Embryonic facial prominence (tissue), 1 donor: ENCODE results near the gene DBF4B.
"Not testable (repeated sequence)": the region's sequence is repeated elsewhere in the genome, so short reads cannot be mapped to it uniquely, and the experiment has no call there.

Experiments
- DNase-seq: peaks from one replicate; pipeline ENCODE4 v3.0.0-alpha.2; 2016; ENCODE audit errors: extremely low spot score

Gene DBF4B

DNA sequence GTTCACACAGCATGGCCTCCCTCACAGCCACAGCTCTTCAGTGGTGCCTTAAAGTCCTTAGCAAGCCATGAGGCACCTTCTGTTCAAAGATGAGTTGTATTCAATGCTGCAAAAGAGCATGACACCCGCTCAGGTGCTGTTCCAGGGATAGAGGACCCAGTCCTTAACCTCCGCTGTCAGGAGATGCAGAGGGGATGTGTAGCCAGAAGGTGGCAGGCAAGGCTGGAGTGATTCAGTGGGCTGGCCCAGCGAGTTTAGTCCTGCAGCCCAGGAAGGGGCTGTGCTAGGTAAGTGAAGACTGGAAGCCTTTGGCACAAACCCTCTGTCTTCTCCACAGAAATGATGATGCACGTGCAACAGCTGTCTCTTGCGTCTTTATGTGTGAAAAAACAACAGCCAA is 25.3 kb downstream of the DBF4B start:
- DNase-seq, result no peak

- no peak for DNase-seq
These were observed 25.8 kb downstream of the DBF4B start for GRCh38 chr17:44734272-44734671.

GRCh38 chr17:44736551-44737240 is 28.2 kb downstream of the DBF4B start:
- DNase-seq, result no peak

DNA sequence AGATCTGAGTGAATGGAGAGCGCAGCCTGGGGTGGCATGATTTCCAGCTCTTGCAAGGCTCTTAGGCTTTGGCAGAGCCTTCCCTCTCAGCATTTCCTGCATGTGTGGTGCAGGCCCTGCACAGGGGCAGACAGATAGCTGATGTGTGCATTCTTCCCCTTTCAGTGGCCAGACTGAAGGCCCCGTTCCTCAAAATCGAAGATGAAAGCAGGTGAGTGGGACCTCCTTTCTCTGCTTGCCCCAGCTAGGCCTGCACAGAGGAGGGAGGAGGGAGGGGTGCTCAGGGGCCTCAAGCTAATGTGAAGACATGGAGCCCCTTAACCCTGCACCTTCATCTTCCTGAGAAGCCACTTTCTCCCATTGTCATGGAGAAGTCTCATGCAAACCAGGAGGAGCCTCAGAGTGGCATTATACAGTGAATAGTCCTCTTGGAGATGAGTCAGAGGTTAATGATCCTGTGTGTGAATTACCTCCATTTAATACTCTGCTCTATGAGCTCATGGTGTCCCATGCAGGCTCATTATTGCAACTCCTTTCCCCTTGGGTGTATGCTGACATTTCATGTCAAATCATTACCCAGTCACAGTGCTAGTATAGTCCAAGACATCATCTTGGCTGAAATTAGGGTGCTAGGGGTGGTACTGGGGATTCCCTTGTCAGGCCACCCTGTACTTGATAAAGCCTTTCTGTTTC is 29.9 kb downstream of the DBF4B start:
- DNase-seq, result no peak

DNA sequence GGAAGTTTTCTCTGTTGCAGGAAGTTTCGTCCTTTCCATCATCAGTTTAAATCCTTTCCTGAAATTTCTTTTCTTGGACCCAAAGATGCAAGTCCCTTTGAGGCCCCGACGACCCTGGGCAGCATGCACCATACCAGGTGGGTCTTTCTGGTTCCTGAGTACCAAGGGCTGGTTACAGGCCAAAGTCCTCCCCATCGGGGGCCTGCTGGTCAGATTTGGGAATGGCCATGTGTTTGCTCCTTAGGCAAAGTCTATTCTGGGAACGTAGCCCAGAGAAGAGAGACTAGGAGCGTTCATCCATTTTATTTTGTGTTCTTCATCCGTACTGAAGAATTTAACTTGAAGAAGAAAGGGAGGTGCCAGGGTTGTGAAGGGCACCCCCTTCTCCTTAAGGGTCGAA is 32.9 kb downstream of the DBF4B start:
- DNase-seq, result no peak

DNA sequence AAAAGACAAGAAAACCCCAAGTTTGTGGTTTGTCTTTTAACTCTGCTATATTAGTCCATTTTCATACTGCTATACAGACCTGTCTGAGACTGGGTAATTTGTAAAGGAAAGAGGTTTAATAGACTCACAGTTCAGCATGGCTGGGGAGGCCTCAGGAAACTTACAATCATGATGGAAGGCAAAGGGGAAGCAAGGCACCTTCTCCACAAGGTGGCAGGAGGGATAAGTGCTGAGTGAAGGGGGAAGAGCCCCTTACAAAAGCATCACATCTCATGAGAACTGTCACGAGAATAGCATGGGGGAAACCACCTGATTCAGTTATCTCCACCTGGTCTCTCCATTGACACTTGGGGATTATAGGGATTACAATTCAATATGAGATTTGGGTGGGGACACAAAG is 36.8 kb downstream of the DBF4B start:
- no peak for DNase-seq

- DNase-seq, result not testable (repeated sequence)
These were observed 37.3 kb downstream of the DBF4B start for GRCh38 chr17:44745738-44746137.

GRCh38 chr17:44747566-44747965 is 39.1 kb downstream of the DBF4B start:
- no peak for DNase-seq

GRCh38 chr17:44749076-44749979 is 40.9 kb downstream of the DBF4B start:
- no peak for DNase-seq

- DNase-seq, result no peak
These were observed 41.5 kb downstream of the DBF4B start for GRCh38 chr17:44749980-44750318.

DNA sequence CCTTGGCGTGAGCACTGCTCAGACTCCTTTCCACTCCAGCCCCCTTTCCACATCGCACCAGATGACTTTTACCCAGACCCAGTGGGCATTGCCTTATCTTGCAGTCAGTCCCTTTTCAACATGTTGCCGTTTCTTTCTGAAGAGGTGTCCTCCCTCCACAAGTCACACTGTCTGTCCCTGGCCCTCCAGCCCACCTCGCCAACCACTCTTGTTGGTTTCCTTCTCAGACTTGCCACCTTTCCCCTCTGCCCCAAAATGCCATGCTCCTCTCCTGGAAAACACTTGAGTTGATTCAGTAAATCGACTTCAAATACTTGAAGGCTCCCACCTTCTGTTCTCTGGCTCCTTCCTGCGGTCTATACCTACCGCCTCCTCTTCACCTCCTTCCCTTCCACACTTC is 42.9 kb downstream of the DBF4B start:
- no peak for DNase-seq

- DNase-seq, result no peak
These were observed 43.3 kb downstream of the DBF4B start for GRCh38 chr17:44751806-44752205.

DNA sequence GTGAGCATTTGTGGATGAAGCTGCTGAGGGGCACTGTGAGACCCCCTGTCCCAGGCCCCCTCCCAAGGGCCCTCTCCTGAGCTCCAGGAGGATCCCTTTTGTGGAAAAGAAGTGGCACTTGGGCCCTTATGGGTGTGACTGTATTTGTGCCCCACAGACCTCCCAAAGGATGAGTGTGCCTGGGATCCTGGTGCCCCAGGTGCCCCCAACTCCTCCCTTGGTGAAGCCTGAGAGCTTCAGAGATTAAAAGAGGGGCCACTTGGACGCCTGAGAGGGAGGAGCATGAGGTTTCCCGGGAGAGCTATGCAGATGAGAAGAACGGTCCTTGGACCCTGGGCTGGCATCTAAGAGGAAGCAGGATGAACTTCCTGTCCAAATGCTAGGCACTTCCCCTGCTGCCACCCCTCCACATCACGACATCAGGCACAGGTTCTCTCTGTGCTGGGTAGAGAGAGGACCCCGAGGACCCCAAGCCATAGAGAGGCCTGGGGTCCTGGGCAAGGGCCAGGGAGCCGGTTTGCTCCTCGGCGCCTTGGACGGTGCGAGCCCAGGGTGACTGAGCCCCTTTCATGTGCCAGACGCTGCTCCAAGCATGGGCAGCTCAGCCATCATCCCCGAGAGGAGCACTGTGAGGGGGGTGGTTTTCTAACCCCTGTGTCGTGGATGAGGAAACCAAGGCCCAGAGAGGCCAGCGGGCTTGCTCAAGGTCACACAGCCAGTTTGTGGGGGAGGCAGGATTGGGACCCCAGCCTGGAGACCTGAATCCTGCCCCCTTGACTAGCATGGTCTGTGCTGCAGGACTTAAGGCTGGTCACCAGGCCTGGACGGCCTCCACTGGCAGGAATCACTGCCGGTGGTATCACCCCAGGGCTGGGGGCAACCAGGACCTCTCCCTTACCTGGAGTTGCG is 44.7 kb downstream of the DBF4B start:
- DNase-seq, result no peak

- DNase-seq, result no peak
These were observed 45.8 kb downstream of the DBF4B start for GRCh38 chr17:44754276-44754675.

DNA sequence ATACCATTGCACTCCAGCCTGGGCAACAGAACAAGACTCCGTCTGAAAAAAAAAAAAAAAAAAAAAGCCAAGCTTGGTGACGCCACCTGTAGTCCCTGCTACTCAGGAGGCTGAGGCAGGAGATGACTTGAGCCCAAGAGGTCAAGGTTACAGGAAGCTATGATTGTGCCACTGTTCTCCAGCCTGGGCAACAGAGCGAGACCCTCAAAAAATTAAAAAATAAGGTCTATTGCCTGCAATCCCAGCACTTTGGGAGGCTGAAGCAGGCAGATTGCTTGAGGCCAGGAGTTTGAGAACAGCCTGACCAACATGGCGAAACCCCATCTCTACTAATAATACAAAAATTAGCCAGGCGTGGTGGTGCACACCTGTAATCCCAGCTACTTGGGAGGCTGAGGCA is 46.7 kb downstream of the DBF4B start:
- DNase-seq, result not testable (repeated sequence)

DNA sequence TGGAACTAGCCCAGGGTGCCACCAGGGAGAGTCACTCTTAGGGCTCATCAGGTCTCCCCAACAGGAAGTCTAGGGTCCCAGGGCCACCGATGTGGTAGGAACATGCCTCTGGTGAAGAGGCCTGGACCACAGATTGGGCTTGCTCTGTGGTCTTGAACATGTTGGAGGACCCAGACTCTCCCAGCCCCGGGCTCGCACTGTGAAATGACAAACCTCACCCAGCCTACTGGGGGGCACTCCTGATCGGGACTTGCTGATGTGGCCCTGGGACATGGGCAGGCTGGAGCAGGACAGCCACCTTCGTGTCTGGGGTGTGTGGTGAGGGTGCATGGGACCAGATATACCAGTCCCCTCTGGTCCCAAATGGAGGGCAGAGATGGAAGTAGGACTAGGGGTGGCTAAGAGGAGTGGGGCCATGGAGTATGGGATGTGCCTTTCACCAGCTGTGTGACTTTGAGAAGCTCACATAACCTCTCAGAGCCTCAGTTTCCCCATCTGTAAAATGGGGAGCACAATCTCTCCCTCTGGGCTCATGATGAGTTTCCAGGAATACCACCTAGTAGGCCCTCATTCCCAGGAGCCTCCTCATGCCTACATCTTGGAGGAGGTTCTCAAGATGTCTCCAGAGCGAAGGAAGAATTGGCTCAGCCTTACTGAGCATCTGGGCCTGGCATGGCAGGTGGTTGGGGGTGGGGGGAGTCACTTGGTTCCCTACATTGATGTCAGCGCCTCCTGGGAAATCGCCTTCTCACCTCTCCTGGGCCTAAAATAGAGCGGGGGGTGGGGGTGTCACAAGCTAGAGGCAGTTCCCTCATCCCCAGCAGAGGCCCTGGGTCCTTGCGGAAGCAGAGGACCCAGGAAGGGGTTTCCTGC is 48.8 kb downstream of the DBF4B start:
- DNase-seq, result no peak

GRCh38 chr17:44757918-44758413 is 49.5 kb downstream of the DBF4B start:
- DNase-seq, result no peak

DNA sequence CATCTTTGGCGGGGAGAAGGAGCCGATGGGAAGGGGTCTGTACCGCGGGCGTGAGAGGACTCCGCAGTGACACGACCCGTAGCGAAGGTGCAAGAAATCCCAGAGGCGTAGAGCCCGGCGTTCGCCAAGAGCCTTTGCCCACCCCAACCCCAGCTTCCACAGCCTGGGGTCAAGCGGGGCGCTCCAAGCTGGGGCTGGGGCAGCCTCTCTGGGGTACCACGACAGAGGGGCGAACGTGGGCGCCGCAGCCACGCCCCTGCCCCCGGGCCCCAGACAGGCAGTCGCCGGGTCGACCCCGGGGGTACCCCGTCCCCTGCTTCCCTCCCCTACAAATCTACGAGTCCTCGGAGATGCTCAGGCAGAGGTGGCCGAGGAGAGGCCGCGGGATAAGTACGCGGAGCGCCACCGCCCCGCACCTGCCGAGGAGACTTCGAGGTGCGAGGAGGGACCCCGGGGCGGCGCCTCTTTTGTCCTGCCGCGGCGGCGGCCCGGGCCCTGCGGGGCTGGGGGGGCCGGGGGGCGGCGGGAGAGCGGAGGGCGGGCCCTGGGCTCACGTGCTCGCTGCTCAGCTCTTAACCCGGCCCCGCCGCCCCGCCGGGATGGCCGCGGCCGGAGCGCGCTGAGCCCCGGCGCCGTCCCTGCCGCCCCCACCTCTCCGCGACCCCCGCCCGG is 50.1 kb downstream of the DBF4B start, which contains the start of gene ADAM11:
ADAM11 (plus strand) TSS at position 575 of the 672 bp plus-strand sequence. CDS start 212 bp downstream, outside the sequence.
- no peak for DNase-seq

- no peak for DNase-seq
These were observed 50.8 kb downstream of the DBF4B start for GRCh38 chr17:44759086-44759915.
